ENCODE results near the gene AGXT2.
"Not testable (repeated sequence)": the region's sequence is repeated elsewhere in the genome, so short reads cannot be mapped to it uniquely, and the experiment has no call there.

AGXT2 gene

GRCh38 chr5:34982823-34983222, 64.9 kb downstream of the AGXT2 start:
- Histone ChIP-seq H3K4me3 (ENCODE audit: low read depth in 1 of 2, low read length in 2 of 2) (no peak overlapping the region), H3K9me3 (ENCODE audit: control insufficient read depth in 1 of 2, low read length in 2 of 2) (peaks cover 9 to 10% of the 10 kb centered on the region in 2 donors), H3K36me3 (ENCODE audit: control insufficient read depth in 1 of 2, insufficient read depth in 2 of 2, low read length in 2 of 2) (no peaks in the 10 kb centered on the region), H3K4me1 (ENCODE audit: control insufficient read depth in 1 of 2, insufficient read depth in 2 of 2, low read length in 2 of 2) (no peaks in the 10 kb centered on the region), H3K27me3 (ENCODE audit: control insufficient read depth in 1 of 2, insufficient read depth in 2 of 2, low read length in 2 of 2) (no peaks in the 10 kb centered on the region), H3K9ac (ENCODE audit: low read depth in 1 of 2, low read length in 2 of 2) (no peak overlapping the region), H3K27ac (ENCODE audit: low read depth, low read length) (no peak overlapping the region)

- Histone ChIP-seq H3K36me3 (ENCODE audit: control insufficient read depth in 1 of 2, insufficient read depth in 2 of 2, low read length in 2 of 2) (no peaks in the 10 kb centered on the region), H3K27ac (ENCODE audit: low read depth, low read length) (no peak overlapping the region), H3K27me3 (ENCODE audit: control insufficient read depth in 1 of 2, insufficient read depth in 2 of 2, low read length in 2 of 2) (no peaks in the 10 kb centered on the region), H3K4me3 (ENCODE audit: low read depth in 1 of 2, low read length in 2 of 2) (no peak overlapping the region), H3K9ac (ENCODE audit: low read depth in 1 of 2, low read length in 2 of 2) (no peak overlapping the region), H3K4me1 (ENCODE audit: control insufficient read depth in 1 of 2, insufficient read depth in 2 of 2, low read length in 2 of 2) (no peaks in the 10 kb centered on the region), H3K9me3 (ENCODE audit: control insufficient read depth in 1 of 2, low read length in 2 of 2) (no peaks in the 10 kb centered on the region)
Measured at GRCh38 chr5:34978681-34979080, 69.1 kb downstream of the AGXT2 start.

- H3K4me1 ChIP-seq (ENCODE audit: control insufficient read depth in 1 of 2, insufficient read depth in 2 of 2, low read length in 2 of 2): no peaks in the 10 kb centered on the region
- H3K9ac ChIP-seq (ENCODE audit: low read depth in 1 of 2, low read length in 2 of 2): no peak overlapping the region
- no peak overlapping the region for H3K27ac ChIP-seq (ENCODE audit: low read depth, low read length)
- H3K36me3 ChIP-seq (ENCODE audit: control insufficient read depth in 1 of 2, insufficient read depth in 2 of 2, low read length in 2 of 2): no peaks in the 10 kb centered on the region
- no peak overlapping the region for H3K4me3 ChIP-seq (ENCODE audit: low read depth in 1 of 2, low read length in 2 of 2)
- H3K27me3 ChIP-seq (ENCODE audit: control insufficient read depth in 1 of 2, insufficient read depth in 2 of 2, low read length in 2 of 2): no peaks in the 10 kb centered on the region
- no peaks in the 10 kb centered on the region for H3K9me3 ChIP-seq (ENCODE audit: control insufficient read depth in 1 of 2, low read length in 2 of 2)
Measured at GRCh38 chr5:34977934-34978613, 69.7 kb downstream of the AGXT2 start.

- Histone ChIP-seq H3K4me1 (ENCODE audit: control insufficient read depth in 1 of 2, insufficient read depth in 2 of 2, low read length in 2 of 2) (no peaks in the 10 kb centered on the region), H3K27ac (ENCODE audit: low read depth, low read length) (no peak overlapping the region), H3K27me3 (ENCODE audit: control insufficient read depth in 1 of 2, insufficient read depth in 2 of 2, low read length in 2 of 2) (no peaks in the 10 kb centered on the region), H3K9me3 (ENCODE audit: control insufficient read depth in 1 of 2, low read length in 2 of 2) (no peaks in the 10 kb centered on the region), H3K9ac (ENCODE audit: low read depth in 1 of 2, low read length in 2 of 2) (no peak overlapping the region), H3K4me3 (ENCODE audit: low read depth in 1 of 2, low read length in 2 of 2) (no peak overlapping the region), H3K36me3 (ENCODE audit: control insufficient read depth in 1 of 2, insufficient read depth in 2 of 2, low read length in 2 of 2) (no peaks in the 10 kb centered on the region)
Measured at GRCh38 chr5:34976347-34976746, 71.4 kb downstream of the AGXT2 start.

- H3K27me3 ChIP-seq (ENCODE audit: control insufficient read depth in 1 of 2, insufficient read depth in 2 of 2, low read length in 2 of 2); H3K36me3 ChIP-seq (ENCODE audit: control insufficient read depth in 1 of 2, insufficient read depth in 2 of 2, low read length in 2 of 2); H3K4me3 ChIP-seq (ENCODE audit: low read depth in 1 of 2, low read length in 2 of 2); H3K9me3 ChIP-seq (ENCODE audit: control insufficient read depth in 1 of 2, low read length in 2 of 2); H3K4me1 ChIP-seq (ENCODE audit: control insufficient read depth in 1 of 2, insufficient read depth in 2 of 2, low read length in 2 of 2); H3K27ac ChIP-seq (ENCODE audit: low read depth, low read length); H3K9ac ChIP-seq (ENCODE audit: low read depth in 1 of 2, low read length in 2 of 2): not testable (repeated sequence)
Measured at GRCh38 chr5:34971655-34972054, 76.1 kb downstream of the AGXT2 start.

- Histone ChIP-seq H3K4me1 (ENCODE audit: control insufficient read depth in 1 of 2, insufficient read depth in 2 of 2, low read length in 2 of 2) (no peaks in the 10 kb centered on the region), H3K4me3 (ENCODE audit: low read depth in 1 of 2, low read length in 2 of 2) (no peak overlapping the region), H3K27ac (ENCODE audit: low read depth, low read length) (no peak overlapping the region), H3K27me3 (ENCODE audit: control insufficient read depth in 1 of 2, insufficient read depth in 2 of 2, low read length in 2 of 2) (no peaks in the 10 kb centered on the region), H3K9me3 (ENCODE audit: control insufficient read depth in 1 of 2, low read length in 2 of 2) (peaks cover 2 to 5% of the 10 kb centered on the region in 2 donors), H3K36me3 (ENCODE audit: control insufficient read depth in 1 of 2, insufficient read depth in 2 of 2, low read length in 2 of 2) (no peaks in the 10 kb centered on the region), H3K9ac (ENCODE audit: low read depth in 1 of 2, low read length in 2 of 2) (no peak overlapping the region)
Measured at GRCh38 chr5:34970552-34970951, 77.2 kb downstream of the AGXT2 start.

GRCh38 chr5:34968258-34968657, 79.5 kb downstream of the AGXT2 start:
- Histone ChIP-seq H3K9me3 (ENCODE audit: control insufficient read depth in 1 of 2, low read length in 2 of 2) (peaks cover 2 to 13% of the 10 kb centered on the region in 2 donors), H3K27me3 (ENCODE audit: control insufficient read depth in 1 of 2, insufficient read depth in 2 of 2, low read length in 2 of 2) (no peaks in the 10 kb centered on the region), H3K4me1 (ENCODE audit: control insufficient read depth in 1 of 2, insufficient read depth in 2 of 2, low read length in 2 of 2) (no peaks in the 10 kb centered on the region), H3K9ac (ENCODE audit: low read depth in 1 of 2, low read length in 2 of 2) (no peak overlapping the region), H3K27ac (ENCODE audit: low read depth, low read length) (no peak overlapping the region), H3K36me3 (ENCODE audit: control insufficient read depth in 1 of 2, insufficient read depth in 2 of 2, low read length in 2 of 2) (no peaks in the 10 kb centered on the region), H3K4me3 (ENCODE audit: low read depth in 1 of 2, low read length in 2 of 2) (no peak overlapping the region)

- Histone ChIP-seq H3K27me3 (ENCODE audit: control insufficient read depth in 1 of 2, insufficient read depth in 2 of 2, low read length in 2 of 2) (no peaks in the 10 kb centered on the region), H3K4me1 (ENCODE audit: control insufficient read depth in 1 of 2, insufficient read depth in 2 of 2, low read length in 2 of 2) (no peaks in the 10 kb centered on the region), H3K9me3 (ENCODE audit: control insufficient read depth in 1 of 2, low read length in 2 of 2) (peaks cover 2 to 13% of the 10 kb centered on the region in 2 donors), H3K36me3 (ENCODE audit: control insufficient read depth in 1 of 2, insufficient read depth in 2 of 2, low read length in 2 of 2) (no peaks in the 10 kb centered on the region), H3K9ac (ENCODE audit: low read depth in 1 of 2, low read length in 2 of 2) (no peak overlapping the region), H3K4me3 (ENCODE audit: low read depth in 1 of 2, low read length in 2 of 2) (no peak overlapping the region), H3K27ac (ENCODE audit: low read depth, low read length) (no peak overlapping the region)
Measured at GRCh38 chr5:34967540-34967939, 80.2 kb downstream of the AGXT2 start.

GRCh38 chr5:34959323-34959722, 88.4 kb downstream of the AGXT2 start:
- H3K9ac ChIP-seq (ENCODE audit: low read depth in 1 of 2, low read length in 2 of 2): no peak overlapping the region
- no peaks in the 10 kb centered on the region for H3K27me3 ChIP-seq (ENCODE audit: control insufficient read depth in 1 of 2, insufficient read depth in 2 of 2, low read length in 2 of 2)
- peaks cover 2 to 7% of the 10 kb centered on the region in 2 donors for H3K36me3 ChIP-seq (ENCODE audit: control insufficient read depth in 1 of 2, insufficient read depth in 2 of 2, low read length in 2 of 2)
- H3K9me3 ChIP-seq (ENCODE audit: control insufficient read depth in 1 of 2, low read length in 2 of 2): no peaks in the 10 kb centered on the region
- H3K4me3 ChIP-seq (ENCODE audit: low read depth in 1 of 2, low read length in 2 of 2): no peak overlapping the region
- H3K4me1 ChIP-seq (ENCODE audit: control insufficient read depth in 1 of 2, insufficient read depth in 2 of 2, low read length in 2 of 2): no peaks in the 10 kb centered on the region
- no peak overlapping the region for H3K27ac ChIP-seq (ENCODE audit: low read depth, low read length)

GRCh38 chr5:34957857-34958690, 89.7 kb downstream of the AGXT2 start:
- Histone ChIP-seq H3K36me3 (ENCODE audit: control insufficient read depth in 1 of 2, insufficient read depth in 2 of 2, low read length in 2 of 2) (peaks cover 4 to 12% of the 10 kb centered on the region in 2 donors), H3K4me3 (ENCODE audit: low read depth in 1 of 2, low read length in 2 of 2) (no peak overlapping the region), H3K27ac (ENCODE audit: low read depth, low read length) (no peak overlapping the region), H3K27me3 (ENCODE audit: control insufficient read depth in 1 of 2, insufficient read depth in 2 of 2, low read length in 2 of 2) (no peaks in the 10 kb centered on the region), H3K9me3 (ENCODE audit: control insufficient read depth in 1 of 2, low read length in 2 of 2) (no peaks in the 10 kb centered on the region), H3K9ac (ENCODE audit: low read depth in 1 of 2, low read length in 2 of 2) (no peak overlapping the region), H3K4me1 (ENCODE audit: control insufficient read depth in 1 of 2, insufficient read depth in 2 of 2, low read length in 2 of 2) (no peaks in the 10 kb centered on the region)

All from duodenal mucosa (tissue), 2 donors.